HepG2 (cell line): Measurements from ENCODE around the gene CDC26. TPM values are rescaled to one million over a fixed set of nuclear protein-coding genes. Genes with fewer than 3 reads are reported as not detected.

Experiments used
- AGO2 ChIP-seq: fragments of 200-400 bp; formaldehyde crosslinking; optimal IDR thresholded peaks from 2 replicates; pipeline ENCODE3; 2017; ENCODE audit warnings: mild to moderate bottlenecking, low read depth, low read length, moderate library complexity
- CBFB ChIP-seq: sonication (generic); formaldehyde crosslinking; IDR thresholded peaks from 2 replicates; pipeline ENCODE4 v1.4.0; 2020; ENCODE audit warnings: missing genetic modification reagents
- CEBPG ChIP-seq: IDR thresholded peaks from 2 replicates; pipeline ENCODE4 v1.6.1; 2016
- KLF11 ChIP-seq: IDR thresholded peaks from 2 replicates; pipeline ENCODE4 v1.6.1; 2016; ENCODE audit warnings: missing compliant biosample characterization
- KMT2A ChIP-seq: sonication (generic); formaldehyde crosslinking; IDR thresholded peaks from 2 replicates; pipeline ENCODE4 v1.4.0; 2020; ENCODE audit warnings: missing genetic modification reagents
- MBNL3 ChIP-seq: fragments of 250-450 bp; sonication (Bioruptor Pico); conservative IDR thresholded peaks from 2 replicates; pipeline ENCODE4 v1.8.0; 2022; ENCODE audit warnings: mild to moderate bottlenecking, inconsistent platforms
- MTA1 ChIP-seq: sonication (generic); formaldehyde crosslinking; IDR thresholded peaks from 2 replicates; pipeline ENCODE4 v1.4.0; 2020; ENCODE audit warnings: missing genetic modification reagents, mild to moderate bottlenecking, borderline replicate concordance
- PAF1 ChIP-seq: IDR thresholded peaks from 2 replicates; pipeline ENCODE4 v1.6.1; 2016; ENCODE audit warnings: missing genetic modification reagents, missing compliant biosample characterization
- YY1 ChIP-seq: IDR thresholded peaks from 2 replicates; pipeline ENCODE4 v1.6.1; 2011; ENCODE audit warnings: low read length, low read depth, moderate library complexity, mild to moderate bottlenecking; ENCODE audit not compliant: insufficient read depth, insufficient replicate concordance
- ZBTB38 ChIP-seq: sonication (generic); formaldehyde crosslinking; IDR thresholded peaks from 2 replicates; pipeline ENCODE4 v1.5.1; 2020; ENCODE audit warnings: mild to moderate bottlenecking, missing genetic modification reagents
- ZNF205 ChIP-seq: IDR thresholded peaks from 2 replicates; pipeline ENCODE4 v1.6.1; 2018; ENCODE audit warnings: missing biosample characterization, missing genetic modification reagents
- ZNF678 ChIP-seq: sonication (generic); formaldehyde crosslinking; IDR thresholded peaks from 2 replicates; pipeline ENCODE4 v1.4.0; 2020; ENCODE audit warnings: mild to moderate bottlenecking, missing genetic modification reagents
- ZNF703 ChIP-seq: sonication (generic); formaldehyde crosslinking; IDR thresholded peaks from 2 replicates; pipeline ENCODE4 v1.5.1; 2020; ENCODE audit warnings: missing genetic modification reagents, mild to moderate bottlenecking, moderate library complexity, borderline replicate concordance
- polyA plus RNA-seq, 8 experiments: library from polyadenylated mRNA; depleted of rRNA in 3 of 8; stranded (reverse) in 7 of 8; unstranded in 1 of 8; fragments of >200 nt; fragmentation: Illumina TruSeq in 4 of 8; extraction: Trizol in 4 of 8; gene quantifications; 2 replicates each; pipeline versions ENCODE4 v1.2.1 to v1.2.3, GENCODE V29; 2011 to 2016; ENCODE audit warnings: low read depth in 4 of 8, missing spikeins in 1 of 8, mixed read lengths in 1 of 8; ENCODE audit not compliant: insufficient read depth in 1 of 8
- total RNA-seq, 5 experiments: library from RNA; depleted of rRNA; stranded (reverse); fragments of >200 nt; fragmentation: Illumina TruSeq; extraction: Trizol; gene quantifications; 2 replicates each; pipeline ENCODE4 v1.2.3, GENCODE V29; 2016; ENCODE audit warnings: low read depth in 1 of 5
- TF ChIP-seq, protein P1 (sequence below): IDR thresholded peaks from 2 replicates; pipeline ENCODE4 v1.6.1; 2016; ENCODE audit warnings: missing compliant biosample characterization, missing genetic modification reagents, borderline replicate concordance
- TF ChIP-seq, protein P2 (sequence below): sonication (generic); formaldehyde crosslinking; IDR thresholded peaks from 2 replicates; pipeline ENCODE4 v1.4.0; 2020; ENCODE audit warnings: missing genetic modification reagents, borderline replicate concordance
- TF ChIP-seq, protein P3 (sequence below): sonication (generic); formaldehyde crosslinking; IDR thresholded peaks from 2 replicates; pipeline ENCODE4 v1.5.0; 2020; ENCODE audit warnings: missing genetic modification reagents

Gene CDC26
- total and polyA plus RNA-seq, 2 of the 13 experiments (the other 11 are each of a cell fraction or from before 2014, with no cell fraction given): 26.6 to 57.9 TPM

DNA sequence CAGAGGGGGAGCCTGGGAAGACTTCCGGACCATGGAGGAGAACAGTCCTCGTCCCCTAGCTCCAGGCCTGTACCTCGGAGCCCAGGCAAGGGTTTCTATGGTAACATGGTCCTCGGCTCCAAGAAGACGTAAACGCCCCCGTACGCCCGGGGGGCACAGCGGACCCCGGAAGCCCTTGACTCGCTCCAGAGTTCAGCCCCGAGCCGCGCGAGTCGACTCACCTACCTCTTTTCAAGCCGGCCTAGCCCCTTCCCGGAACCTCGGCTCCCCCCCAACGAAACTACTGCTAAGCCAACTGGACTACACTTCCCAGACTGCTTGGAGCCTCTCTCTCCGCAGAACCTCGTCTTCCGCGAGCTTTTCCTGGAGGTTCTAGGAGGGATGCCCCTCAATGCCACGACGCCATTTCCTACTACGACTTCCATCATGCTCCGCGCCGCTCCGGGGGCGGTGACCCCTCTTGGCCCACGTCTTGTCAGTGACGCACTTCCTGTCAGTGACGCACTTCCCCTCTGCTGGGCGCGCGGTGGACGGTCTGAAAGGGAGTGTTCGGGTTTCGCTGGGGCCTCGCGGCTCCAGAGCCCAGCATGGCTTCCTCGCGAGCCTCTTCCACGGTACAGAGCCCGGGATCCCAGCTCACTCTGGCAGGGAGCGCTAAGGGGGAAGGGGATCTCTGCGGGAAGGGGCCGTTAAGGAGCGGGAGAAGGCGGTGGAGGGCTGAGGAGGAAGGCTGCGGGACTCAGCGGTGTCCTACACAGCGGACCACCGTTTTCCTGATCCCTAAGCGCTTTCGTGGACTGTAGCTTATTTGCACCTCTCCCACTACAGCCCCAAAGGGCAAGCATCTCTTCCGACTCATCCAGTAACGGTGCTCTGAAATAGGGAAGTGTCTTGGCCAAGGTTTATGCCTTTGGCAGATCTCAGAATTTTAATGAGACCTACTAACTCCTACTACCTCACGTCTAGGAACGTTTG lies at the start of gene CDC26, which contains the start of gene PRPF4 (continued):
- TF ChIP-seq, protein P1, sequence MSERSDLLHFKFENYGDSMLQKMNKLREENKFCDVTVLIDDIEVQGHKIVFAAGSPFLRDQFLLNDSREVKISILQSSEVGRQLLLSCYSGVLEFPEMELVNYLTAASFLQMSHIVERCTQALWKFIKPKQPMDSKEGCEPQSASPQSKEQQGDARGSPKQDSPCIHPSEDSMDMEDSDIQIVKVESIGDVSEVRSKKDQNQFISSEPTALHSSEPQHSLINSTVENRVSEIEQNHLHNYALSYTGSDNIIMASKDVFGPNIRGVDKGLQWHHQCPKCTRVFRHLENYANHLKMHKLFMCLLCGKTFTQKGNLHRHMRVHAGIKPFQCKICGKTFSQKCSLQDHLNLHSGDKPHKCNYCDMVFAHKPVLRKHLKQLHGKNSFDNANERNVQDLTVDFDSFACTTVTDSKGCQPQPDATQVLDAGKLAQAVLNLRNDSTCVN (CRISPR knock-in tag): no peak; the same call in 1 of the 2 replicates
- TF ChIP-seq, protein P2, sequence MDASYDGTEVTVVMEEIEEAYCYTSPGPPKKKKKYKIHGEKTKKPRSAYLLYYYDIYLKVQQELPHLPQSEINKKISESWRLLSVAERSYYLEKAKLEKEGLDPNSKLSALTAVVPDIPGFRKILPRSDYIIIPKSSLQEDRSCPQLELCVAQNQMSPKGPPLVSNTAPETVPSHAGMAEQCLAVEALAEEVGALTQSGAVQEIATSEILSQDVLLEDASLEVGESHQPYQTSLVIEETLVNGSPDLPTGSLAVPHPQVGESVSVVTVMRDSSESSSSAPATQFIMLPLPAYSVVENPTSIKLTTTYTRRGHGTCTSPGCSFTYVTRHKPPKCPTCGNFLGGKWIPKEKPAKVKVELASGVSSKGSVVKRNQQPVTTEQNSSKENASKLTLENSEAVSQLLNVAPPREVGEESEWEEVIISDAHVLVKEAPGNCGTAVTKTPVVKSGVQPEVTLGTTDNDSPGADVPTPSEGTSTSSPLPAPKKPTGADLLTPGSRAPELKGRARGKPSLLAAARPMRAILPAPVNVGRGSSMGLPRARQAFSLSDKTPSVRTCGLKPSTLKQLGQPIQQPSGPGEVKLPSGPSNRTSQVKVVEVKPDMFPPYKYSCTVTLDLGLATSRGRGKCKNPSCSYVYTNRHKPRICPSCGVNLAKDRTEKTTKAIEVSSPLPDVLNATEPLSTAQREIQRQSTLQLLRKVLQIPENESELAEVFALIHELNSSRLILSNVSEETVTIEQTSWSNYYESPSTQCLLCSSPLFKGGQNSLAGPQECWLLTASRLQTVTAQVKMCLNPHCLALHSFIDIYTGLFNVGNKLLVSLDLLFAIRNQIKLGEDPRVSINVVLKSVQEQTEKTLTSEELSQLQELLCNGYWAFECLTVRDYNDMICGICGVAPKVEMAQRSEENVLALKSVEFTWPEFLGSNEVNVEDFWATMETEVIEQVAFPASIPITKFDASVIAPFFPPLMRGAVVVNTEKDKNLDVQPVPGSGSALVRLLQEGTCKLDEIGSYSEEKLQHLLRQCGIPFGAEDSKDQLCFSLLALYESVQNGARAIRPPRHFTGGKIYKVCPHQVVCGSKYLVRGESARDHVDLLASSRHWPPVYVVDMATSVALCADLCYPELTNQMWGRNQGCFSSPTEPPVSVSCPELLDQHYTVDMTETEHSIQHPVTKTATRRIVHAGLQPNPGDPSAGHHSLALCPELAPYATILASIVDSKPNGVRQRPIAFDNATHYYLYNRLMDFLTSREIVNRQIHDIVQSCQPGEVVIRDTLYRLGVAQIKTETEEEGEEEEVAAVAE (CRISPR knock-in tag): peak; percentile 76; the same call in 1 of the 2 replicates
- TF ChIP-seq ZNF703 (CRISPR knock-in tag) (0 out of 2 replicates have a peak, but pooled peaks have one; percentile 16), CBFB (CRISPR knock-in tag) (0 out of 2 replicates have a peak, but pooled peaks have one; percentile 33), PAF1 (CRISPR knock-in tag) (no peak), KLF11 (CRISPR knock-in tag) (peak; percentile 89), YY1 (peak; percentile 86), ZNF678 (CRISPR knock-in tag) (no peak), AGO2 (peak; percentile 26), ZNF205 (CRISPR knock-in tag) (0 out of 2 replicates have a peak, but pooled peaks have one; percentile 23), MBNL3 (CRISPR knock-in tag) (no peak), MTA1 (CRISPR knock-in tag) (peak; percentile 18; the same call in 1 of the 2 replicates), KMT2A (CRISPR knock-in tag) (peak; percentile 95), CEBPG (CRISPR knock-in tag) (peak; percentile 39), ZBTB38 (CRISPR knock-in tag) (peak; percentile 90)
- TF ChIP-seq, protein P3, sequence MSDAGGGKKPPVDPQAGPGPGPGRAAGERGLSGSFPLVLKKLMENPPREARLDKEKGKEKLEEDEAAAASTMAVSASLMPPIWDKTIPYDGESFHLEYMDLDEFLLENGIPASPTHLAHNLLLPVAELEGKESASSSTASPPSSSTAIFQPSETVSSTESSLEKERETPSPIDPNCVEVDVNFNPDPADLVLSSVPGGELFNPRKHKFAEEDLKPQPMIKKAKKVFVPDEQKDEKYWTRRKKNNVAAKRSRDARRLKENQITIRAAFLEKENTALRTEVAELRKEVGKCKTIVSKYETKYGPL (CRISPR knock-in tag): no peak
